ENCODE results near the gene L1CAM. TPM values are rescaled to one million over a fixed set of nuclear protein-coding genes. Genes with fewer than 3 reads are reported as not detected.

Gene L1CAM
- total RNA-seq, 1 experiment from 2014 or later, result 20.7 TPM

GRCh38 chrX:153814591-153815315 lies 71.2 kb downstream of the L1CAM start:
- no peak for DNase-seq (ENCODE audit: unreplicated experiment)
- Mint-ChIP-seq H3K36me3 (ENCODE audit: insufficient read depth, unreplicated experiment) (no peaks in the 10 kb centered on the region), H3K4me1 (ENCODE audit: insufficient read depth, unreplicated experiment) (no peaks in the 10 kb centered on the region), H3K4me3 (ENCODE audit: unreplicated experiment) (no peak overlapping the region), H3K27ac (ENCODE audit: low read depth, unreplicated experiment) (no peak overlapping the region), H3K9me3 (ENCODE audit: unreplicated experiment) (no peaks in the 10 kb centered on the region), H3K27me3 (ENCODE audit: insufficient read depth, unreplicated experiment) (peaks cover 27% of the 10 kb centered on the region)
- ChIA-PET POLR2A (no interaction called here), CTCF (no interaction called here)
- intact Hi-C loops (cut with micrococcal nuclease), result no loop called here
- TF ChIP-seq CTCF (IDR thresholded peaks at IDR 0.05; ENCODE audit: unreplicated experiment), result no peak
- no TSS peak for BruUV-seq (replicated peaks)

- H3K27me3 Mint-ChIP-seq (ENCODE audit: insufficient read depth, unreplicated experiment), result peaks cover 27% of the 10 kb centered on the region
- no peaks in the 10 kb centered on the region for H3K36me3 Mint-ChIP-seq (ENCODE audit: insufficient read depth, unreplicated experiment)
- intact Hi-C loops (cut with micrococcal nuclease), result no loop called here
- H3K4me3 Mint-ChIP-seq (ENCODE audit: unreplicated experiment), result no peak overlapping the region
- no peak for TF ChIP-seq CTCF (IDR thresholded peaks at IDR 0.05; ENCODE audit: unreplicated experiment)
- no peak for DNase-seq (ENCODE audit: unreplicated experiment)
- POLR2A ChIA-PET, result no interaction called here
- H3K27ac Mint-ChIP-seq (ENCODE audit: low read depth, unreplicated experiment), result no peak overlapping the region
- peaks cover under 1% of the 10 kb centered on the region for H3K9me3 Mint-ChIP-seq (ENCODE audit: unreplicated experiment)
- CTCF ChIA-PET, result interaction anchor here (0.8 kb wide), 1 partner anchor 38 kb away, joined by 3 read pairs; no protein-coding TSS in a partner anchor
- BruUV-seq (replicated peaks), result no TSS peak
- H3K4me1 Mint-ChIP-seq (ENCODE audit: insufficient read depth, unreplicated experiment), result no peaks in the 10 kb centered on the region
These were observed 72.8 kb downstream of the L1CAM start for GRCh38 chrX:153813161-153813560.

- TF ChIP-seq CTCF (IDR thresholded peaks at IDR 0.05; ENCODE audit: unreplicated experiment), result no peak
- Mint-ChIP-seq H3K9me3 (ENCODE audit: unreplicated experiment) (peaks cover 8% of the 10 kb centered on the region), H3K4me1 (ENCODE audit: insufficient read depth, unreplicated experiment) (no peaks in the 10 kb centered on the region), H3K4me3 (ENCODE audit: unreplicated experiment) (no peak overlapping the region), H3K27ac (ENCODE audit: low read depth, unreplicated experiment) (no peak overlapping the region), H3K36me3 (ENCODE audit: insufficient read depth, unreplicated experiment) (no peaks in the 10 kb centered on the region), H3K27me3 (ENCODE audit: insufficient read depth, unreplicated experiment) (peaks cover 26% of the 10 kb centered on the region)
- intact Hi-C loops (cut with micrococcal nuclease), result no loop called here
- ChIA-PET POLR2A (no interaction called here), CTCF (interaction anchor here (0.8 kb wide), 1 partner anchor 39 kb away, joined by 3 read pairs; no protein-coding TSS in a partner anchor)
- no TSS peak for BruUV-seq (replicated peaks)
- DNase-seq (ENCODE audit: unreplicated experiment), result no peak
These were observed 73.8 kb downstream of the L1CAM start for GRCh38 chrX:153812220-153812619.

Other genes starting within 250 kb of the L1CAM start
- gene DUSP9, start 239.0 kb downstream of the L1CAM start, total RNA-seq (2022), result not detected in 2 replicates
- gene PNCK, start 212.4 kb downstream of the L1CAM start, total RNA-seq (2022), result not detected in 2 replicates
- 59.9 and 66.6 TPM in 2 replicates for gene SLC6A8, start 198.2 kb downstream of the L1CAM start, total RNA-seq (2022)
- gene BCAP31, start 161.8 kb downstream of the L1CAM start, total RNA-seq (2022), result 197 and 203 TPM in 2 replicates
- gene ABCD1, start 161.3 kb downstream of the L1CAM start, total RNA-seq (2022), result 3.5 and 4.1 TPM in 2 replicates
- gene PLXNB3, start 121.9 kb downstream of the L1CAM start, total RNA-seq (2022), result 7.2 and 13.5 TPM in 2 replicates
- not detected in 2 replicates for gene SRPK3, start 105.1 kb downstream of the L1CAM start, total RNA-seq (2022)
- 56.5 and 65.4 TPM in 2 replicates for gene IDH3G, start 91.8 kb downstream of the L1CAM start, total RNA-seq (2022)
- 328 and 371 TPM in 2 replicates for gene SSR4, start 91.5 kb downstream of the L1CAM start, total RNA-seq (2022)
- gene PDZD4, start 55.6 kb downstream of the L1CAM start, total RNA-seq (2022), result 0.29 TPM in 1 of 2 replicates, not detected in the other
- gene AVPR2, start 18.5 kb upstream of the L1CAM start, total RNA-seq (2022), result not detected in 2 replicates
- 2.3 and 2.6 TPM in 2 replicates for gene ARHGAP4, start 40.1 kb upstream of the L1CAM start, total RNA-seq (2022)
- 166 and 196 TPM in 2 replicates for gene NAA10, start 48.9 kb upstream of the L1CAM start, total RNA-seq (2022)
- gene RENBP, start 58.5 kb upstream of the L1CAM start, total RNA-seq (2022), result 0.23 TPM in 1 of 2 replicates, not detected in the other
- 40.3 and 44.5 TPM in 2 replicates for gene HCFC1, start 85.6 kb upstream of the L1CAM start, total RNA-seq (2022)
- 9.3 and 10.9 TPM in 2 replicates for gene TMEM187, start 86.6 kb upstream of the L1CAM start, total RNA-seq (2022)
- gene IRAK1, start 133.7 kb upstream of the L1CAM start, total RNA-seq (2022), result 201 and 237 TPM in 2 replicates
- gene MECP2, start 211.5 kb upstream of the L1CAM start, total RNA-seq (2022), result 46.9 and 47.2 TPM in 2 replicates

All from MCF 10A (cell line).